ENCODE measurements around the gene ENTPD2.

Gene ENTPD2

DNA sequence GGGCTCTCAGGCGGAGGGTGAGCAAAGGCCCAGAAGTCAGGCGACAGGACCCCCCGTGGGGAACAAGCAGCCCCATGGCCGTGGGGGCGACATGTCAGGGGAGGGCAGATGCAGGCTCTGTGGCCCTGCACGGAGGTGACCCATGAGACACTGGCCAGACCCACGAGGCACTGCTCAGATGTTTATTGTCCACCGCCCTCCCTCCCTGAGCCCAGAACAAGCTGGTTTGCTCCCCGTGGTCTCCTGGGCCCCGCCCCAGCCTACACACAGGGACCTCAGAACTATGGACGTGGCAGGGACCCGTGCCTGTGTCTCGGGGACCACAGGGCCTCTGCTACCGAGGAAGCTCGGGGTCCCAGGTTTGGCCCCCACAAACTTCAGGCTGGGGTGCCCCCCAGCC is 23.9 kb downstream of the ENTPD2 start:
- TF ChIP-seq, protein P1, sequence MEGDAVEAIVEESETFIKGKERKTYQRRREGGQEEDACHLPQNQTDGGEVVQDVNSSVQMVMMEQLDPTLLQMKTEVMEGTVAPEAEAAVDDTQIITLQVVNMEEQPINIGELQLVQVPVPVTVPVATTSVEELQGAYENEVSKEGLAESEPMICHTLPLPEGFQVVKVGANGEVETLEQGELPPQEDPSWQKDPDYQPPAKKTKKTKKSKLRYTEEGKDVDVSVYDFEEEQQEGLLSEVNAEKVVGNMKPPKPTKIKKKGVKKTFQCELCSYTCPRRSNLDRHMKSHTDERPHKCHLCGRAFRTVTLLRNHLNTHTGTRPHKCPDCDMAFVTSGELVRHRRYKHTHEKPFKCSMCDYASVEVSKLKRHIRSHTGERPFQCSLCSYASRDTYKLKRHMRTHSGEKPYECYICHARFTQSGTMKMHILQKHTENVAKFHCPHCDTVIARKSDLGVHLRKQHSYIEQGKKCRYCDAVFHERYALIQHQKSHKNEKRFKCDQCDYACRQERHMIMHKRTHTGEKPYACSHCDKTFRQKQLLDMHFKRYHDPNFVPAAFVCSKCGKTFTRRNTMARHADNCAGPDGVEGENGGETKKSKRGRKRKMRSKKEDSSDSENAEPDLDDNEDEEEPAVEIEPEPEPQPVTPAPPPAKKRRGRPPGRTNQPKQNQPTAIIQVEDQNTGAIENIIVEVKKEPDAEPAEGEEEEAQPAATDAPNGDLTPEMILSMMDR (IDR thresholded peaks at IDR 0.05; ENCODE audit: borderline replicate concordance, control extremely low read depth, extremely low read depth, insufficient read depth, missing control alignments): no peak
- in situ Hi-C loops (cut with MboI; ENCODE audit: low sequenced_read_pairs, unreplicated experiment): loop anchor here (10.0 kb wide), 1 partner anchor 255 kb away; no protein-coding TSS in a partner anchor
- no peak for DNase-seq (ENCODE audit: low spot score)

DNA sequence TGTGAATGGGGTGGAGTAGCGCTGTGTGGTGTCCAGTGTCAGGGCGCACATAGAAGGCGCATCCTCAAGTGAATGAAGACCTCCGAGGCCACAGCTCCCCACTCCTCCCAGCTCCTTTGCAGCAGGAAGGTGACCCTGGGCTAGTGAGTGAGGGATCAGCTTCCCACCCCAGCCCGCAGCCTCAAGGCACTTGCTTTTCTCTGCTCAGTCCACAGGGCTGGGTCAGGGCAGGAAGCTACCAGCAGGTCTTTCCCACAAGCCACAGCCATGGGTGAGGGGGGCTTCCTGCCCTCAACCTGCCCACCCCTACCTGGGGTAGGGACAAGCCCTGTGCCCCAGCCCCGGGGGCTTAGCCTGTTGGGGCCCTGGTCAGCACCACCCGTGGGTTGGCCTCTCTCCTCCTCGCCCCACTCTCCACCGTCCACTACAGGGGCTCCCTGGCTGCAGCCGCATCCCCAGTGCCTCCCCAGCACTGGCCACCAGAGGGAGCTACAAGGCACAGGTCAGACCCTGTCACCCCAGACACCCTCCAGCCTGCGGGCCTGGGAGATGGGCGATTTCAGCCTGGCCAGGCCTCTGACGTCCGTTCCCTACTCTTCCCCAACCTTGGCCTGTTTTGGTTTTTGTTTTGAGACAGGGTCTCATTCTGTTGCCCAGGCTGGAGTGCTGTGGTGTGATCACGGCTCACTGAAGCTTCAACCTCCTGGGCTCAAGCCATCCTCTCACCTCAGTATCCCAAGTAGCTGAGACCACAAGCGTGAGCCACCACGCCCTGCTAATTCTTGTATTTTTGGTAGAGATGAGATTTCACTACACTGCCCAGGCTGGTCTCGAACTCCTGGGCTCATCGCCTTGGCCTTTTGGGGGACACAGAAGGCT is 24.6 kb downstream of the ENTPD2 start:
- peak; percentile 86 for DNase-seq (ENCODE audit: low spot score)
- in situ Hi-C loops (cut with MboI; ENCODE audit: low sequenced_read_pairs, unreplicated experiment): no loop called here
- TF ChIP-seq, protein P1 (IDR thresholded peaks at IDR 0.05; ENCODE audit: borderline replicate concordance, control extremely low read depth, extremely low read depth, insufficient read depth, missing control alignments): peak; percentile 93

DNA sequence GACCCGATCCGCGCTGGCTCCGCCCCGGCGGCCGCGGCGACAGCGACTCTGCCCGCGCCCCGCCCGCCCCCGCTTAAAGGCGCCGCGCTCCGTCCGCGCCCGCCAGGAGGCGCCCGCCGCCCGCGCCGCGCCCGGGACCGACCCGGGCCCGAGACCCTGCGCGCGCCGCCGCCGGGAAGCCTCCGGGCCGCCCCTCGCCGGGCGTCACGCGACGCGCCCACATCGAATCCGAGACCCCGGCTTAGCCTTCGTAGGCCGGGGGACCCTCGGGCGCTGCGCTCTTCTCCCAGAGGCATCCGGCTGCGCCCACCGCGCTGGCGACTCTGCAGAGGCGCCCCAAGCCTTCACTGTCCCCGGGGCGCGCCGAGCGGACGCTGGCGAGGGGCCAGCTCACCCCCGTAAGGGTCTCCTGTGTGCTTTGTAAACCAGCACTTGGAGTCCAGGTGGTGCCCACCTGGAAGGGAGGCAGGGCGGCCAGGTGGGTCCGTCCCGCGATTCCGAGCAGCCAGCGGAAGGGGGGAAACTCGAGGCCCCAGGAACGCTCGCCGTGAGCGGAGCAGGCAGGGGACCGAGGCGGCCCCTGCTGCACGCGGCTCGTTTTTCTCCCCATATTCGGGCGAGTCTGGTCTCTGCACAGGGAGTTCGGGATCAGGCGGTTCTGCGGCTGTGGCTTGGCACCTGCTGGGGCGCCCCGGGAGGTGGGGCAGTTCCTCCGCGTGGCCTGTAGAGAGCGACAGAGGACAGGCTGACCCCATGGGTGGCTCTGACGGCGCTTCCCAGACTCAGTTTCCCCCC is 25.4 kb downstream of the ENTPD2 start:
- TF ChIP-seq, protein P1 (IDR thresholded peaks at IDR 0.05; ENCODE audit: borderline replicate concordance, control extremely low read depth, extremely low read depth, insufficient read depth, missing control alignments): peak; percentile 53
- DNase-seq (ENCODE audit: low spot score): peak; percentile 84
- in situ Hi-C loops (cut with MboI; ENCODE audit: low sequenced_read_pairs, unreplicated experiment): no loop called here

- no peak for DNase-seq (ENCODE audit: low spot score)
- in situ Hi-C loops (cut with MboI; ENCODE audit: low sequenced_read_pairs, unreplicated experiment): no loop called here
- TF ChIP-seq, protein P1 (IDR thresholded peaks at IDR 0.05; ENCODE audit: borderline replicate concordance, control extremely low read depth, extremely low read depth, insufficient read depth, missing control alignments): no peak
Observed at GRCh38 chr9:137027369-137028262, 26.2 kb downstream of the ENTPD2 start, which contains the start of gene ABCA2. Gene ABCA2 (minus strand): TSS chr9:137028237. CDS start chr9:137028140, 97 bp downstream.

DNA sequence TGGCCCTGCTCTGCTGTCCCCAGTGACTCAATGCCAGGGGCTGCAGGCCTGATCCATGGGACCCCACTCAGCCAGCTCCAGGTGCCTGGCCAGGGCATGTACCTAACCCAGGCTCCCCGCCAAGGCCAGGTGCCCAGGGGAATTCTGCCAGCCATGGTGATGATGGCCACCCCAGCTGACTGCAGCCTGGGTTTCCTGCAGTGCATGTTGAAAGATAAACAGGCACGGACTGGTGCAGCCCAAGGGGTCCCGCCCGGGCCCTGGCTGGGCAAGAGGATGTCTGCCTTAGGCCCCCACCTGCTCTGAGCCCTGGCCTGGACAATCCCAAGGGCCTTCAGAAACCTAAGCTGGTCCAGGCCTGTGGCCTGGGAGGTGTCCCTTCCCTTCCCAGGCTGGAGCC is 27.0 kb downstream of the ENTPD2 start:
- DNase-seq (ENCODE audit: low spot score): no peak
- TF ChIP-seq, protein P1 (IDR thresholded peaks at IDR 0.05; ENCODE audit: borderline replicate concordance, control extremely low read depth, extremely low read depth, insufficient read depth, missing control alignments): no peak
- in situ Hi-C loops (cut with MboI; ENCODE audit: low sequenced_read_pairs, unreplicated experiment): no loop called here

GRCh38 chr9:137026384-137026783 is 27.5 kb downstream of the ENTPD2 start:
- TF ChIP-seq, protein P1 (IDR thresholded peaks at IDR 0.05; ENCODE audit: borderline replicate concordance, control extremely low read depth, extremely low read depth, insufficient read depth, missing control alignments): no peak
- DNase-seq (ENCODE audit: low spot score): no peak
- in situ Hi-C loops (cut with MboI; ENCODE audit: low sequenced_read_pairs, unreplicated experiment): no loop called here

All from GM13976 (cell line).